MM.1S (cell line): ENCODE data around the gene FBXO38.

Experiments used
- DNase-seq: peaks from one replicate; pipeline ENCODE4 v3.0.0-alpha.2; 2015
- H2AFZ ChIP-seq: fragments of 300-600 bp; sonication (generic); 2 replicates; pipeline ENCODE4 v1.6.0; 2016; ENCODE audit warnings: antibody characterized with exemption, low read length
- H3F3A ChIP-seq: fragments of 300-600 bp; sonication (generic); 2 replicates; pipeline ENCODE4 v1.6.1; 2016; ENCODE audit warnings: mild to moderate bottlenecking, antibody characterized with exemption, low read length, moderate library complexity, mixed read lengths; ENCODE audit not compliant: insufficient read depth
- H3K27ac ChIP-seq: fragments of 300-600 bp; sonication (generic); 2 replicates; pipeline ENCODE4 v1.5.1; 2016; ENCODE audit warnings: mild to moderate bottlenecking, low read length
- H3K27me3 ChIP-seq: fragments of 300-600 bp; sonication (generic); replicated peaks from 2 replicates; pipeline ENCODE4 v1.6.0; 2016; ENCODE audit warnings: low read length; ENCODE audit not compliant: insufficient read depth
- H3K36me3 ChIP-seq: fragments of 300-600 bp; sonication (generic); replicated peaks from 2 replicates; pipeline ENCODE4 v1.6.1; 2016; ENCODE audit warnings: mild to moderate bottlenecking, low read length, mixed read lengths; ENCODE audit not compliant: insufficient read depth
- H3K4me1 ChIP-seq: fragments of 300-600 bp; sonication (generic); 2 replicates; pipeline ENCODE4 v1.6.1; 2016; ENCODE audit warnings: low read length, mixed read lengths
- H3K4me2 ChIP-seq: fragments of 300-600 bp; sonication (generic); 2 replicates; pipeline ENCODE4 v1.6.0; 2016; ENCODE audit warnings: low read depth, low read length
- H3K4me3 ChIP-seq: fragments of 300-600 bp; sonication (generic); 2 replicates; pipeline ENCODE4 v1.5.1; 2016; ENCODE audit warnings: low read length, mixed read lengths
- H3K79me2 ChIP-seq: fragments of 300-600 bp; sonication (generic); 2 replicates; pipeline ENCODE4 v1.6.1; 2016; ENCODE audit warnings: mixed run types, low read length, mixed read lengths
- H3K9ac ChIP-seq: fragments of 300-600 bp; sonication (generic); 2 replicates; pipeline ENCODE4 v1.6.1; 2016; ENCODE audit warnings: low read length, mixed read lengths
- H3K9me2 ChIP-seq: fragments of 300-600 bp; sonication (generic); replicated peaks from 2 replicates; pipeline ENCODE4 v1.6.1; 2016; ENCODE audit warnings: mild to moderate bottlenecking, low read length, mixed read lengths; ENCODE audit not compliant: insufficient read depth
- H3K9me3 ChIP-seq: fragments of 300-600 bp; sonication (generic); replicated peaks from 2 replicates; pipeline ENCODE4 v1.6.1; 2016; ENCODE audit warnings: mild to moderate bottlenecking, low read length, mixed read lengths; ENCODE audit not compliant: insufficient read depth
- H4K20me1 ChIP-seq: fragments of 300-600 bp; sonication (generic); 2 replicates; pipeline ENCODE4 v1.6.1; 2016; ENCODE audit warnings: mild to moderate bottlenecking, low read length, moderate library complexity, mixed read lengths; ENCODE audit not compliant: insufficient read depth
- EZH2 ChIP-seq: fragments of 300-600 bp; sonication (generic); optimal IDR thresholded peaks from 2 replicates; pipeline ENCODE3; 2017; ENCODE audit warnings: low read depth, mild to moderate bottlenecking, antibody characterized with exemption, low read length, mixed read lengths
- EZH2phosphoT487 ChIP-seq: fragments of 300-600 bp; sonication (generic); IDR thresholded peaks from 2 replicates; pipeline ENCODE4 v1.6.1; 2018; ENCODE audit warnings: antibody characterized with exemption, low read length
- TF ChIP-seq, protein P1 (sequence below): fragments of 300-600 bp; sonication (generic); IDR thresholded peaks from 2 replicates; pipeline ENCODE4 v1.5.1; 2016; ENCODE audit warnings: antibody characterized with exemption, low read length, mixed read lengths

Gene FBXO38

GRCh38 chr5:148383564-148384379 is at the start of gene FBXO38:
TSS of gene FBXO38 (plus strand) at chr5:148383958. CDS start at chr5:148394777, 10,819 bp downstream.
- Histone ChIP-seq H3K4me2 (peak within 1 kb of the TSS; percentile 73), H3K9me2 (no peaks in the 10 kb centered on the region), H2AFZ (peak within 1 kb of the TSS; percentile 79), H4K20me1 (no peaks in the 10 kb centered on the region), H3K27me3 (no peaks in the 10 kb centered on the region), H3K4me3 (peak within 1 kb of the TSS; percentile 72), H3K4me1 (peaks cover 15% of the 10 kb centered on the region), H3K36me3 (no peaks in the 10 kb centered on the region), H3K79me2 (peaks cover 47% of the 10 kb centered on the region), H3K9me3 (no peaks in the 10 kb centered on the region), H3K27ac (peak within 1 kb of the TSS; percentile 64; the same call in 1 of the 2 replicates), H3F3A (no peaks in the 10 kb centered on the region), H3K9ac (peak within 1 kb of the TSS; percentile 80)
- TF ChIP-seq EZH2: no peak
- TF ChIP-seq, protein P1, sequence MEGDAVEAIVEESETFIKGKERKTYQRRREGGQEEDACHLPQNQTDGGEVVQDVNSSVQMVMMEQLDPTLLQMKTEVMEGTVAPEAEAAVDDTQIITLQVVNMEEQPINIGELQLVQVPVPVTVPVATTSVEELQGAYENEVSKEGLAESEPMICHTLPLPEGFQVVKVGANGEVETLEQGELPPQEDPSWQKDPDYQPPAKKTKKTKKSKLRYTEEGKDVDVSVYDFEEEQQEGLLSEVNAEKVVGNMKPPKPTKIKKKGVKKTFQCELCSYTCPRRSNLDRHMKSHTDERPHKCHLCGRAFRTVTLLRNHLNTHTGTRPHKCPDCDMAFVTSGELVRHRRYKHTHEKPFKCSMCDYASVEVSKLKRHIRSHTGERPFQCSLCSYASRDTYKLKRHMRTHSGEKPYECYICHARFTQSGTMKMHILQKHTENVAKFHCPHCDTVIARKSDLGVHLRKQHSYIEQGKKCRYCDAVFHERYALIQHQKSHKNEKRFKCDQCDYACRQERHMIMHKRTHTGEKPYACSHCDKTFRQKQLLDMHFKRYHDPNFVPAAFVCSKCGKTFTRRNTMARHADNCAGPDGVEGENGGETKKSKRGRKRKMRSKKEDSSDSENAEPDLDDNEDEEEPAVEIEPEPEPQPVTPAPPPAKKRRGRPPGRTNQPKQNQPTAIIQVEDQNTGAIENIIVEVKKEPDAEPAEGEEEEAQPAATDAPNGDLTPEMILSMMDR: peak; percentile 15
- DNase-seq: peak; percentile 97

- no peak within 1 kb of the TSS for H3K9ac ChIP-seq
- H3K79me2 ChIP-seq: no peaks in the 10 kb centered on the region
- no peaks in the 10 kb centered on the region for H3K9me3 ChIP-seq
- no peaks in the 10 kb centered on the region for H3K27me3 ChIP-seq
- no peak within 1 kb of the TSS for H3K4me3 ChIP-seq
- H3K36me3 ChIP-seq: no peaks in the 10 kb centered on the region
- TF ChIP-seq EZH2phosphoT487: no peak
- no peak for TF ChIP-seq EZH2
- TF ChIP-seq, protein P1: no peak
- H3F3A ChIP-seq: no peaks in the 10 kb centered on the region
- H3K4me2 ChIP-seq: no peak within 1 kb of the TSS
- DNase-seq: no peak
- H2AFZ ChIP-seq: no peak within 1 kb of the TSS
- no peaks in the 10 kb centered on the region for H3K9me2 ChIP-seq
- no peak within 1 kb of the TSS for H3K27ac ChIP-seq
- no peaks in the 10 kb centered on the region for H4K20me1 ChIP-seq
- H3K4me1 ChIP-seq: peaks cover 7% of the 10 kb centered on the region; the same call in 1 of the 2 replicates
These were observed 48.5 kb upstream of the FBXO38 start, which contains the start of gene SPINK9 for GRCh38 chr5:148335259-148335658. TSS of gene SPINK9 (plus strand) at chr5:148335559. CDS start at chr5:148335614, 55 bp downstream.

- H3K9me3 ChIP-seq: no peaks in the 10 kb centered on the region
- no peaks in the 10 kb centered on the region for H4K20me1 ChIP-seq
- TF ChIP-seq, protein P1: no peak
- TF ChIP-seq EZH2phosphoT487 (no peak), EZH2 (no peak)
- DNase-seq: no peak
- H3K79me2 ChIP-seq: no peaks in the 10 kb centered on the region
- H3K9ac ChIP-seq: no peak overlapping the region
- no peak overlapping the region for H2AFZ ChIP-seq
- peaks cover 7% of the 10 kb centered on the region; the same call in 1 of the 2 replicates for H3K4me1 ChIP-seq
- no peak overlapping the region for H3K27ac ChIP-seq
- H3K27me3 ChIP-seq: no peaks in the 10 kb centered on the region
- H3K4me3 ChIP-seq: no peak overlapping the region
- H3K36me3 ChIP-seq: no peaks in the 10 kb centered on the region
- no peak overlapping the region for H3K4me2 ChIP-seq
- no peaks in the 10 kb centered on the region for H3K9me2 ChIP-seq
- no peaks in the 10 kb centered on the region for H3F3A ChIP-seq
These were observed 46.9 kb upstream of the FBXO38 start for GRCh38 chr5:148336704-148337435.
